Activated CD4-positive, CD25-positive, alpha-beta regulatory T cell treated with anti-CD3 and anti-CD28 coated beads, Interleukin-2, amount 50 U/mL, for 16 hours (primary cell): ENCODE data around the gene CRYZL1.

Source experiments
- DNase-seq: peaks from one replicate; pipeline ENCODE4 v3.0.0-alpha.2; 2020; ENCODE audit warnings: low read depth, low spot score

CRYZL1 gene

GRCh38 chr21:33560965-33561364, 80.6 kb downstream of the CRYZL1 start:
- no peak for DNase-seq

- no peak for DNase-seq
Observed at GRCh38 chr21:33559813-33560212, 81.7 kb downstream of the CRYZL1 start.

GRCh38 chr21:33558777-33559421, 82.6 kb downstream of the CRYZL1 start:
- no peak for DNase-seq

GRCh38 chr21:33557447-33557846, 84.1 kb downstream of the CRYZL1 start:
- DNase-seq, result no peak

GRCh38 chr21:33554982-33555344, 86.6 kb downstream of the CRYZL1 start:
- DNase-seq, result no peak

- no peak for DNase-seq
Observed at GRCh38 chr21:33554236-33554981, 87.1 kb downstream of the CRYZL1 start.

- DNase-seq, result no peak
Observed at GRCh38 chr21:33552999-33553598, 88.4 kb downstream of the CRYZL1 start.

GRCh38 chr21:33552093-33552998, 89.2 kb downstream of the CRYZL1 start:
- DNase-seq, result no peak

GRCh38 chr21:33551664-33552063, 89.9 kb downstream of the CRYZL1 start:
- DNase-seq, result no peak

GRCh38 chr21:33550772-33551660, 90.5 kb downstream of the CRYZL1 start:
- no peak for DNase-seq

- no peak for DNase-seq
Observed at GRCh38 chr21:33549848-33550771, 91.4 kb downstream of the CRYZL1 start.

GRCh38 chr21:33546086-33546485, 95.5 kb downstream of the CRYZL1 start:
- no peak for DNase-seq

- DNase-seq, result no peak
Observed at GRCh38 chr21:33544451-33545195, 96.9 kb downstream of the CRYZL1 start.

GRCh38 chr21:33543505-33544129, 97.9 kb downstream of the CRYZL1 start:
- DNase-seq, result no peak

GRCh38 chr21:33542640-33543504, 98.7 kb downstream of the CRYZL1 start, which contains the start of gene SON:
Gene SON, plus strand, starts transcription at chr21:33543038. Its CDS starts 55 bp downstream, at chr21:33543093.
- peak; percentile 99 for DNase-seq

- DNase-seq, result peak; percentile 67
Observed at GRCh38 chr21:33541756-33542639, 99.5 kb downstream of the CRYZL1 start, which contains the start of gene GART. Gene GART, minus strand, starts transcription at chr21:33542117. Its CDS starts 2,802 bp downstream, at chr21:33539315.
